Astrocyte (in vitro differentiated cells and primary cell): ENCODE measurements around the gene SLC35D3.

Source experiments
- EZH2 ChIP-seq: IDR thresholded peaks from 2 replicates; pipeline ENCODE4 v1.6.1; 2012; ENCODE audit warnings: mild to moderate bottlenecking, low read length, inconsistent platforms; ENCODE audit not compliant: insufficient read depth
- TF ChIP-seq, protein P1 (sequence below): IDR thresholded peaks from 2 replicates; pipeline ENCODE4 v1.5.1; 2011; ENCODE audit warnings: low read depth, mild to moderate bottlenecking, inconsistent platforms, low read length, moderate library complexity; ENCODE audit not compliant: insufficient read depth

DNA sequence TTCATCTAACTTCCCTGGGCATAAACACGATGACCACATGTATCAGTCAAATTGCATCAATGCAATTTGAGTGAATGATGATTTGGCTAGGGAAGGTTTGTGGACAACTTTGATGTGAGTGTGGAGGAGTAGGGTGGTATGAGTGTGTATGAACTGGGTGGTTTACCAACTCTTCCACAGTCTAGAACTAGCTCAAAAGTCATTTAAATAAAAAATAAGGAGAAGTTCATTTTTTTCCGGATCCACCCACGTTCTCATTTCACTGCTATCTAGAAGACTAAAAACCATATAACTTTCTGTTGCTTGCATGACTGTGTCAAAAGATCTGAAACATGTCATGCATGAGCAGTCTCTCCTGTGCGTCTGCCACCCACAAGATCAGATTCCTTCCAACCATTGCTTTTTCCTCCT, 23.6 kb downstream of the SLC35D3 start:
- TF ChIP-seq, protein P1, sequence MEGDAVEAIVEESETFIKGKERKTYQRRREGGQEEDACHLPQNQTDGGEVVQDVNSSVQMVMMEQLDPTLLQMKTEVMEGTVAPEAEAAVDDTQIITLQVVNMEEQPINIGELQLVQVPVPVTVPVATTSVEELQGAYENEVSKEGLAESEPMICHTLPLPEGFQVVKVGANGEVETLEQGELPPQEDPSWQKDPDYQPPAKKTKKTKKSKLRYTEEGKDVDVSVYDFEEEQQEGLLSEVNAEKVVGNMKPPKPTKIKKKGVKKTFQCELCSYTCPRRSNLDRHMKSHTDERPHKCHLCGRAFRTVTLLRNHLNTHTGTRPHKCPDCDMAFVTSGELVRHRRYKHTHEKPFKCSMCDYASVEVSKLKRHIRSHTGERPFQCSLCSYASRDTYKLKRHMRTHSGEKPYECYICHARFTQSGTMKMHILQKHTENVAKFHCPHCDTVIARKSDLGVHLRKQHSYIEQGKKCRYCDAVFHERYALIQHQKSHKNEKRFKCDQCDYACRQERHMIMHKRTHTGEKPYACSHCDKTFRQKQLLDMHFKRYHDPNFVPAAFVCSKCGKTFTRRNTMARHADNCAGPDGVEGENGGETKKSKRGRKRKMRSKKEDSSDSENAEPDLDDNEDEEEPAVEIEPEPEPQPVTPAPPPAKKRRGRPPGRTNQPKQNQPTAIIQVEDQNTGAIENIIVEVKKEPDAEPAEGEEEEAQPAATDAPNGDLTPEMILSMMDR, result no peak
- TF ChIP-seq EZH2, result no peak
